Activated naive CD8-positive, alpha-beta T cell treated with anti-CD3 and anti-CD28 coated beads for 36 hours (primary cell): ENCODE results near the gene SOS2. TPM values are rescaled to one million over a fixed set of nuclear protein-coding genes. Genes with fewer than 3 reads are reported as not detected.

ENCODE experiments used
- DNase-seq: peaks from one replicate; pipeline ENCODE4 v3.0.0; 2021
- H3K27ac Mint-ChIP-seq: one replicate; pipeline ENCODE4 v1.8.0; 2022; ENCODE audit warnings: mild to moderate bottlenecking, moderate library complexity, mixed read lengths
- H3K27me3 Mint-ChIP-seq: one replicate; pipeline ENCODE4 v1.8.0; 2022; ENCODE audit warnings: mild to moderate bottlenecking, mixed read lengths
- H3K36me3 Mint-ChIP-seq: one replicate; pipeline ENCODE4 v1.8.0; 2021; ENCODE audit warnings: mild to moderate bottlenecking, mixed read lengths
- H3K4me1 Mint-ChIP-seq: one replicate; pipeline ENCODE4 v1.8.0; 2021; ENCODE audit warnings: mixed read lengths
- H3K4me3 Mint-ChIP-seq: one replicate; pipeline ENCODE4 v1.8.0; 2022; ENCODE audit warnings: mild to moderate bottlenecking, moderate library complexity, mixed read lengths
- H3K9me3 Mint-ChIP-seq: one replicate; pipeline ENCODE4 v1.8.0; 2022; ENCODE audit warnings: mixed read lengths
- total RNA-seq, 2 experiments: library from RNA; stranded (reverse); gene quantifications; one replicate each; pipeline ENCODE4 v1.2.3, GENCODE V29; 2021

The SOS2 gene
- total RNA-seq, 2 experiments from 2014 or later = 13.4 to 13.6 TPM

DNA sequence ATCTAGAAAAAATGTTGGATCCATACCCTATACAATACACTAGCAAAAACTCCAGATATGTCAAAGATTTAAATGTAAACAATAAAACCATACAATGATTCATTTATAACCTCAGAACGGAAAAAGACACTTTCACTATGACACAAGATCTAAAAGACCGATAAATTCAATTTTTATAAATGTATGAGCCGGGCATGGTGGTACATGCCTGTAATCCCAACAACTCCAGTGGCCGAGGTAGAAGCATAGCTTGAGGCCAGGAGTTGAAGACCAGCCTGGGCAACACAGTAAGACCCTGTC lies 2.5 kb upstream of the SOS2 start:
- no peaks in the 10 kb centered on the region for H3K27me3 Mint-ChIP-seq
- DNase-seq = no peak
- no peak overlapping the region for H3K4me3 Mint-ChIP-seq
- H3K27ac Mint-ChIP-seq = peak overlapping the region; percentile 51
- peaks cover 6% of the 10 kb centered on the region for H3K9me3 Mint-ChIP-seq
- H3K4me1 Mint-ChIP-seq = peaks cover 28% of the 10 kb centered on the region
- peaks cover 10% of the 10 kb centered on the region for H3K36me3 Mint-ChIP-seq

DNA sequence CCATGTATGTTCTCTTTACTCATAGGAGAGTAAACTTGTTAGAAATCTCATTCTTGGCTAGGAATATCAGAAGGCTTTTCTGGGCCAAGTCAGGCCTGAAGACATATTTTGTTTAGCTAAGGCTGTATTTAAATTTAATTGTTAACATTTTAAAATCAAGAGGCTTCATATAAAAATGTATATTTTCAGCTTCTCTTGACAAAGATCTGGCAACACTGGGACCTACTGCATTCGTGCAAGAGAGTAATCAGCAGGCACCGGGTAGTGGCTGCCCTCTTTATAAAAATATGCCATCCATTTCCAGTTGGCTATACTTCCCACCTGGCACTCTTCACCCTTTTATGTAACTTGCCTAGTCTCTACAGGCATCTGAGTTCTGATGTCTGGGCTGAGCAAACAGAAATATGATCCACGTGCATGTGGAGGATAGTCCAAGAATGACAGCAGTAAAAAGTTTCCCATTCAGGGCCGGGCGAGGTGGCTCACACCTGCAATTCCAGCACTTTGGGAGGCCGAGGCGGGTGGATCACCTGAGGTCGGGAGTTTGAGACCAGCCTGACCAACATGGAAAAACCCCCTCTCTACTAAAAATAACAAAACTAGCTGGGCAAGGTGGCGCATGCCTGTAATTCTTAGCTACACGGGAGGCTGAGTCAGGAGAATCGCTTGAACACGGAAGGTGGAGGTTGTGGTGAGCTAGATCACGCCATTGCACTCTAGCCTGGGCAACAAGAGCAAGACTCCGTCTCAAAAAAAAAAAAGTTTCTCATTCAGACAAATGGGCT lies 2.0 kb upstream of the SOS2 start:
- H3K9me3 Mint-ChIP-seq = peaks cover 8% of the 10 kb centered on the region
- no peak for DNase-seq
- H3K27ac Mint-ChIP-seq = peak overlapping the region; percentile 51
- H3K36me3 Mint-ChIP-seq = peaks cover 16% of the 10 kb centered on the region
- H3K4me3 Mint-ChIP-seq = no peak overlapping the region
- peaks cover 34% of the 10 kb centered on the region for H3K4me1 Mint-ChIP-seq
- H3K27me3 Mint-ChIP-seq = no peaks in the 10 kb centered on the region

DNA sequence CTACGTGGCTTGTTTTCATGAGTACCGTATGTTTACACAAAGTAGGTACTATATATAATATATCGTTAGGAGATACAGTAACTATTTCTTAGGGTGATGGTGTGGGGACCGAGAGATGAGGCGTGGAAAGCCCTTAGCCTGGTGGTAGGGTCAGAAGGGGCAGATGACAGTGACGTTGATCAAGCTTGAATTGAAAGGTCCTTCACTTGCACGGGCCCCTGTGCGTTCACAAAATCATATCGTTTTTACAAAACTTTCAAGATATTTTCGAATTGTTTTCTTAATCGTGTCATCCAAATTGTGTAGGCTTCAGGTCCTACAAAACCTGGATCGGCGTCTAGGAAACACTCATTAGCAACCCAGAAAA lies 881 bp upstream of the SOS2 start:
- peak overlapping the region; percentile 77 for H3K4me3 Mint-ChIP-seq
- H3K27ac Mint-ChIP-seq = peak overlapping the region; percentile 57
- peaks cover 8% of the 10 kb centered on the region for H3K9me3 Mint-ChIP-seq
- H3K4me1 Mint-ChIP-seq = peaks cover 35% of the 10 kb centered on the region
- no peak for DNase-seq
- H3K36me3 Mint-ChIP-seq = peaks cover 17% of the 10 kb centered on the region
- no peaks in the 10 kb centered on the region for H3K27me3 Mint-ChIP-seq

DNA sequence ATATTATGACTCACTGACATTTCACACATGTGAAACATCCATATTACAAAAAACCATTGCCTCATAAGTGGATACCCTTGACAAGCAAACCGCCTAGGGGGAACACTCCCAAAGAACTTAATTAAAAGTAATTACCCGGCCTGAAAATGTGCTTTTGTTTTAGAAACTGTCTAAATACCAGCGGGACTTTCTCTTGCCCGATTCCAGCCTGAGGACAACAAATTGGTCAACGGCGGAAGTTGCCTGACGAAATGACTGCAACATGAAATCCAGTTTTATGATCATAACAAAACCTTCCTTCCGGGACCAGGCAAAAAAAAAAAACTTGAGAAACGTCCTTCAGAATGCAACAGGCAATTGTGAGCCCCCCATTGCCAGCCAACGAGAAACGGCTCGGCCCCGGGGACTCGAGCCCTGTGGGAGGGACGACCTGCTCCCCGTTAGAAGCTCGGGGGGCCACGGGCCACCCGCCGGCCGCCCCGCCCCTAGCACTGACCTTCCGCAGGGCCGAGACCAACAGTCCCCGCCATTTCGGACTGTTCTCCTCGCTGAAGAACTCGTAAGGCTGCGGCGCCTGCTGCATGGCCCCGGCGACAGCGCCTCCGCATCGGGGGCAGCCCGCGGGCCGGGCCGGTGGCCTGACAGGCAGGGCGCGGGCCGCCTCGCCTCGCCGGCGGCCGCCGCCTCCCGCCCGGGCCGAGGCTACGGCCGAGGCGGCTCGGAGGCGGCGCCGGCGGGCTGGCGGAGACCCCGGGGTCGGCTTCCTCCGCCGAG lies 490 bp downstream of the SOS2 start:
- H3K9me3 Mint-ChIP-seq = peaks cover 8% of the 10 kb centered on the region
- peak overlapping the region; percentile 92 for H3K27ac Mint-ChIP-seq
- peak overlapping the region; percentile 84 for H3K4me3 Mint-ChIP-seq
- H3K4me1 Mint-ChIP-seq = peaks cover 48% of the 10 kb centered on the region
- peaks cover 17% of the 10 kb centered on the region for H3K36me3 Mint-ChIP-seq
- no peaks in the 10 kb centered on the region for H3K27me3 Mint-ChIP-seq
- peak; percentile 42 for DNase-seq

DNA sequence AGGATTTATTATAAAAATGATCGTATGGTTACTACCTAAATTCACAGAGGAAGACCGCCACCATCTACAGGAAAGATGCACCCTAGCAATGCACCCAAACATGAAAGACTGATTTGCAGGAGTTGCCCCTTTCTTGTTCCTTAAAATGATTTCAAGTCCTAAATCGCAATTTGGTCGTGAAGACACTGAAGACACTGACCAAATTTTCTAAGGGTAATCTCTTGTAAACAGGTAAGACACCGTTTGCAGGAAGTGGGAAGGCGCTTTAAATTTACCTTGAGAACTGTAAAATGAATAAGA lies 1.0 kb downstream of the SOS2 start:
- no peak for DNase-seq
- H3K27ac Mint-ChIP-seq = peak overlapping the region; percentile 92
- peaks cover 5% of the 10 kb centered on the region for H3K9me3 Mint-ChIP-seq
- H3K4me3 Mint-ChIP-seq = peak overlapping the region; percentile 84
- H3K27me3 Mint-ChIP-seq = no peaks in the 10 kb centered on the region
- H3K4me1 Mint-ChIP-seq = peaks cover 52% of the 10 kb centered on the region
- peaks cover 12% of the 10 kb centered on the region for H3K36me3 Mint-ChIP-seq

DNA sequence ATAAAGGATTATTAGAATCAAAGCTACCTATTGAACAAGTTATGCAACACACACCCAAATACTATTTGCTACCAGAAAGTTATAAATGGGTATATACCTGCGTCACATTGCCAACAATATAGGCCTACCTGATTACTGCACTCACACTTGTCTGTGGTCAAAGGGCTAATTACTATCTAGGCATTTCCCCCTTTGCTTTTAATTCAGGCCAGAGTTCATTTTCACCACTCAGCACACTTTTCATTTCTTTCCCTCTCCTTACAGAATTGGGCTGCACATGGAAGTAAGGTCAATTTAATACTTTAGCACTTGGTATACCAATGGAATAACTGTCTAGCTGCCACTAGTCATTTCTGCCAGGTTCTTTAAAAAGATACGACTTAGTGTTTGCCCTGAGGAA lies 1.7 kb downstream of the SOS2 start:
- peaks cover 52% of the 10 kb centered on the region for H3K4me1 Mint-ChIP-seq
- H3K27me3 Mint-ChIP-seq = no peaks in the 10 kb centered on the region
- H3K4me3 Mint-ChIP-seq = peak overlapping the region; percentile 62
- no peak for DNase-seq
- peaks cover 5% of the 10 kb centered on the region for H3K9me3 Mint-ChIP-seq
- H3K36me3 Mint-ChIP-seq = peaks cover 7% of the 10 kb centered on the region
- no peak overlapping the region for H3K27ac Mint-ChIP-seq

DNA sequence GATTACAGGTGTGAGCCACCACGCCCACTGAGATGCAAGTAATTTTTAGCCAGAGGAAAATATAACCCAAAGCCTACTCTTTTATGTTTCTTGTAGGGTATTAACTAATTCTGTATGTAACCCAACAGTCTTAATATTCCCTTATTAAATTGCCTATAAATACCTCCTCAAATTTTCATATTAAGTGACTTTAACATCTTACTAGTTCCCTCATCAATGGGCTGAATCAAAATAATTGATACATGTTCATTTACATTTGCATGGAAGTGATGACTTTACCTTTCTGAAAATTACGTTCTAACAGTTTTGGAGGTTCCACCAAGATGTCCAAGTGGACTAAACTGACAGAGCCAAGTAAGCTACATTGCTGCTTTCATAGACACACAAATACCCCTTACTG lies 3.1 kb downstream of the SOS2 start:
- Mint-ChIP-seq H3K4me1 (peaks cover 45% of the 10 kb centered on the region), H3K4me3 (no peak overlapping the region), H3K9me3 (peaks cover 3% of the 10 kb centered on the region), H3K36me3 (peaks cover 7% of the 10 kb centered on the region), H3K27ac (no peak overlapping the region), H3K27me3 (no peaks in the 10 kb centered on the region)
- no peak for DNase-seq

DNA sequence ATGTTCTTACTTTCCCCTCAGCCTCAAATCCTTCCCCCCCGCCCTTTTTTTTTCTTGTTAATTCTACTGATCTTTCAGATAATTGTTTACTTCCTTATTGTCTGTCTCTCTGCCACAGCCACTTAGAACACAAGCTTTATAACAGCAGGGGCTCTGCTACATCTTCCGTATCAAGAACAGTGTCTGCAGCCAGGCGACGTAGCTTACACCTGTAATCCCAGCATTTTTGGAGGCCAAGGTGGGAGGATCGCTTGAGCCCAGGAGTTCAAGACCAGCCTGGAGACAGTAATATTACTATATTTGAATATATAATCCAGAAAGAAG lies 5.4 kb downstream of the SOS2 start:
- Mint-ChIP-seq H3K4me3 (no peak overlapping the region), H3K27ac (no peak overlapping the region), H3K36me3 (peaks cover 14% of the 10 kb centered on the region), H3K4me1 (peaks cover 46% of the 10 kb centered on the region), H3K27me3 (no peaks in the 10 kb centered on the region), H3K9me3 (peaks cover 3% of the 10 kb centered on the region)
- no peak for DNase-seq

DNA sequence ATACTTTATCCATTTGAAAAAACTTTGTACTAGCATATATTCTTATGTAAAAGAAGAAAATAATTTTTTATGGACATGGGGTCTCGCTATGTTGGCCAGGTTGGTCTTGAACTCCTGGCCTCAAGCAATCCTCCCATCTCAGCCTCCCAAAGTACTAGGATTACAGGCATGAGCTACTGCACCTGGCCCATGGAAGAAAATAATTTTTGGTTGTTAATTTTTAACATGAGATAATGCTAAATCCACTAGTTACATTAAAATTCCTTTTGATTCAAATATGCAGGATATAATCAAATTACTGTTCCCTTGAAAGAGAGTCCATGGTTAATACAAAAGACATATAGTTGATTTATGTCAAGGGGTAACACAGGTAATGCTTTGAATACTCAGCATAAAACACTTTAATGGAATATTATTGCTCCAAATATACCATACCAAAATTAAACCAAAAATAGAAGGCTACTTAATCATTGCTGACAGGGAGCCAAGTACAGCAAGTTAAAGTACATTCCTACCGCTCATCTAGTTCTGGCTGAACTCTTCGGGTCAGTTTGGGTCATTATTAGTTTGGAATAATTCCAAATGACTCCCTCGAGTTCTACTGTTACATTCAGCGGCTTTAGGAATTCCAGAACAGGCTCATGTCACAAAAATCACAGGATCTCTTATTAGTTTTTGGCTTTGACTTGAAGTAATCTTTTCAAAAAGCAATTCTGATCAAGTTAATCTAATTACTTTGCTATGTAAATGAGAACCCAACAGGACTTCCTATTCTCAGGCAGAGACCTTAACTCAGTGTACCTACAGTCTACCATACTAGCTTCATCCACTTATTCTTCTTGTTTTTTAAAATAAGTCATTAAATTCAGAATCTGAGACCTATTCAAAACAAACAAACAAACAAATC lies 6.1 kb downstream of the SOS2 start:
- Mint-ChIP-seq H3K4me3 (no peak overlapping the region), H3K4me1 (peaks cover 47% of the 10 kb centered on the region), H3K27ac (no peak overlapping the region), H3K36me3 (peaks cover 14% of the 10 kb centered on the region), H3K9me3 (peaks cover 3% of the 10 kb centered on the region), H3K27me3 (no peaks in the 10 kb centered on the region)
- DNase-seq = no peak

DNA sequence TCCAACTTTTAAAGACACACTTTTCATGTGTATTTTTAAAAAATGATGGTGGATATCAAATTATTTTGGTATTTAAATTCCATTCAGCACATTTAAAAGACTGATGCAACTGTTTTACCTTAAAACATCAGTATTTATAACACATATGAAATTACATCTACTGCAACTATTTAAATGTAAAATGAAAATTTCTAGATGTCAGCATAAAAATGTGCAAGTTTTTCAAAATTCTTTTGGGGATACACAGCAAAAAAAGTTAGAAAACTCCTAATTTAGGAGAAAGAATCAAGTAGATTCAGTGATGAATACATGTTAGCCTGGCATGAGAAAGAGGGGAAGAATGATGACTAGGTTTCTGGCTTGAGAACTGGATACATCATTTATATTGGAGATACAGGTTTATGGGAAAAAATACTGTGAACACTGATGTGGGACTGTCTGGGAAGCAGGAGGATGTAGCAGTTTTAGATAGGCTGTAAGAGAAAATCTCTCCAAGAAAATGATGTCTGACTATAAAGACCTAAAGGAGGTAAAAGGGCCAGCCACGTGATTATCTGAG lies 9.2 kb downstream of the SOS2 start:
- Mint-ChIP-seq H3K27ac (peak overlapping the region; percentile 18), H3K36me3 (peaks cover 11% of the 10 kb centered on the region), H3K27me3 (no peaks in the 10 kb centered on the region), H3K9me3 (no peaks in the 10 kb centered on the region), H3K4me1 (peaks cover 37% of the 10 kb centered on the region), H3K4me3 (no peak overlapping the region)
- DNase-seq = no peak

DNA sequence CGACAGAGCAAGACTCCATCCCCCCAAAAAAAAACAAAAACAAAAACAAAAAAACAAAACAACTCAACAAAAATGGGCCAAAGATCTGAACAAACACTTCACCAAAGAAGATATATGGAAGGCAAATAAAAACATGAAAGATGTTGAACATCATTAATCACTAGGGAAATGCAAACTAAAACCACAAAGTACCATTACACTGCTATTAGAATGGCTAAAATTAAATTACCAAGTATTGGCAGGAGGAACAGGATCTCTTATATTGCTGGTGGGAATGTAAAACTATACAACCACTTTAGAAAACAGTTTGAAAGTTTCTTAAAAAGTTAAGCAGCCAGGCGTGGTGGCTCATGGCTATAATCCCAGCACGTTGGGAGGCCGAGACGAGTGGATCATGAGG lies 12.9 kb downstream of the SOS2 start:
- no peak for DNase-seq
- no peaks in the 10 kb centered on the region for H3K27me3 Mint-ChIP-seq
- H3K4me1 Mint-ChIP-seq = peaks cover 29% of the 10 kb centered on the region
- no peak overlapping the region for H3K4me3 Mint-ChIP-seq
- no peak overlapping the region for H3K27ac Mint-ChIP-seq
- peaks cover 11% of the 10 kb centered on the region for H3K36me3 Mint-ChIP-seq
- H3K9me3 Mint-ChIP-seq = no peaks in the 10 kb centered on the region

DNA sequence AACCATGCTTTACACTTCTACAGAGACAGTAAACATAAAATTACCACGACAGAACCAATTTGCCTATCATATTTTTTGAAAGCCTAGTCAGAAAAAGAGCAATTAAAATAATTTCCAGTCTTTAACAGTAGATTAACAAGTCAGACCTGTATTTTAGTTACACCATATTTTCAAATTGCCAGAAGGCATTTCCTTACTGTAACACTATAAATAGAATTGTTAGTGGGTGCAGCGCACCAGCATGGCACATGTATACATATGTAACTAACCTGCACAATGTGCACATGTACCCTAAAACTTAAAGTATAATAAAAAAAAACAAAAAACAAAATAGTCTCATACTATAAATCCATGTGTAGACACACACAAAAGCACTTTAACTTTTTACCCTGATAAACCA lies 16.0 kb downstream of the SOS2 start:
- Mint-ChIP-seq H3K4me1 (peaks cover 25% of the 10 kb centered on the region), H3K9me3 (no peaks in the 10 kb centered on the region), H3K4me3 (no peak overlapping the region), H3K27ac (no peak overlapping the region), H3K27me3 (no peaks in the 10 kb centered on the region), H3K36me3 (peaks cover 4% of the 10 kb centered on the region)
- no peak for DNase-seq

DNA sequence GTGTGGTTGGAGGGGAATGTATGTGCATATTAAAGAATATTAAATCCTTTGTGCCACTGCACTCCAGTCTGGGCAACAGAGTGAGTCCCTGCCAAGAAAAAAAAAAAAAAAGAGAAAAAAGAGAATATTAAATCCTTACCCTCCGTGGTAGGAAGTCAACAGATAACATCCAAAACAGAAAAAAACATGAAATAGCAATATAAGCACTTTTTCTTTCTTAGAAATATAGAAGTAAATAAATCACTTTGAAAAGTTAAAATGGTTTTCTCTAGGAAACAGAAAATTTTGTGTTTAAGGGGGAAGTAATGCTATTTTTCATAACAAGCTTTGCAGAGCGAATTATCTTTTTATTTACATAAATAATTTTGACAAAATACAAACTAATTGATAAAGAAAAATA lies 17.6 kb downstream of the SOS2 start:
- no peak for DNase-seq
- peaks cover 19% of the 10 kb centered on the region for H3K4me1 Mint-ChIP-seq
- peaks cover 4% of the 10 kb centered on the region for H3K36me3 Mint-ChIP-seq
- H3K9me3 Mint-ChIP-seq = no peaks in the 10 kb centered on the region
- no peak overlapping the region for H3K4me3 Mint-ChIP-seq
- H3K27ac Mint-ChIP-seq = no peak overlapping the region
- no peaks in the 10 kb centered on the region for H3K27me3 Mint-ChIP-seq

DNA sequence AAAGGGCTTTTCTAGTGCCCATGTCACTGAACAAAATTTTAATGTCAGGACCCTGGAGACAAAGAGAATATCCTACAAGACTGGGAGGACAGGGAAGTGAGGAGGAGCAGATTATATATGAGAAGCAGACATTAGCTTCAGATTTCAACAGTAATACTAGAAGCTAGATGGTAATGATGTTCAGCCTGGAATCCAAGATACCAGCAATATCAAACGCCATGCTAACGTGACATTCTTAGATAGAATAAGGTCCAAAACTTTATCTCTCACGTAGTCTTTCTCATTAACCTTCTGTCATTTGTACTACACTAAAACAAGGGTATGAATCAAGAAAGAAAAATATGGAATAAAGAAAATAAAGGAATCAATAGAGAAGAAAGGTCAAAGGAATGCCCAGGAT lies 18.7 kb downstream of the SOS2 start:
- Mint-ChIP-seq H3K27me3 (no peaks in the 10 kb centered on the region), H3K4me3 (no peak overlapping the region), H3K4me1 (peaks cover 19% of the 10 kb centered on the region), H3K9me3 (no peaks in the 10 kb centered on the region), H3K27ac (no peak overlapping the region), H3K36me3 (no peaks in the 10 kb centered on the region)
- DNase-seq = no peak

DNA sequence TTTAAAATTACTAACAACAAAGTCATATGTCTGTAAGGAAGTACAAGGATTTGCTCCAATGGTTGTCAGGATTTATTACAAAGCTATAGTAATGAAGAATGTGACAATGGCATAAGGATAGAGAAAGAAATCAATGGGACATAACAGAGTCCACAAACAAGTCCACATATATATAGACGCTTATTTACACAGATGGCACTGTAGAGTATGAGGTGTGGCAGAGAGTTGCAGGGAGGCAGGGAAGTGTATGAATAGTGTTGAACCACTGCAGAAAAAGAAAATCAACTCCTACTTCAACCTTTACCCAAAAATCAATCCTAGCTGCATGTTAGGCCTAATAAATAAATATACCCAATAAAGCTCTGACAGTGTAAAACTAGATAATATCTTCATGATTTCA lies 21.3 kb downstream of the SOS2 start:
- no peak for DNase-seq
- Mint-ChIP-seq H3K4me3 (no peak overlapping the region), H3K9me3 (no peaks in the 10 kb centered on the region), H3K27ac (no peak overlapping the region), H3K36me3 (no peaks in the 10 kb centered on the region), H3K27me3 (no peaks in the 10 kb centered on the region), H3K4me1 (peaks cover 14% of the 10 kb centered on the region)
